Astrocyte of the cerebellum (primary cell): ENCODE results near the gene PDLIM3.

ENCODE experiments used
- DNase-seq: peaks from one replicate; pipeline ENCODE4 v3.0.0-alpha.2; 2011; ENCODE audit warnings: low read depth
- H3K4me3 ChIP-seq: 2 replicates; pipeline ENCODE4 v1.5.1; 2011; ENCODE audit warnings: mild to moderate bottlenecking, low read depth, low read length, moderate library complexity
- in situ Hi-C: cut with HindIII; loops from 2 replicates; pipeline ENCODE4 v1.10.0; 2017; ENCODE audit warnings: low sequenced_read_pairs
- TF ChIP-seq, protein P1 (sequence below): IDR thresholded peaks from 2 replicates; pipeline ENCODE4 v1.5.1; 2012; ENCODE audit warnings: low read length, low read depth, moderate library complexity, mild to moderate bottlenecking; ENCODE audit errors: missing control alignments

The PDLIM3 gene

DNA sequence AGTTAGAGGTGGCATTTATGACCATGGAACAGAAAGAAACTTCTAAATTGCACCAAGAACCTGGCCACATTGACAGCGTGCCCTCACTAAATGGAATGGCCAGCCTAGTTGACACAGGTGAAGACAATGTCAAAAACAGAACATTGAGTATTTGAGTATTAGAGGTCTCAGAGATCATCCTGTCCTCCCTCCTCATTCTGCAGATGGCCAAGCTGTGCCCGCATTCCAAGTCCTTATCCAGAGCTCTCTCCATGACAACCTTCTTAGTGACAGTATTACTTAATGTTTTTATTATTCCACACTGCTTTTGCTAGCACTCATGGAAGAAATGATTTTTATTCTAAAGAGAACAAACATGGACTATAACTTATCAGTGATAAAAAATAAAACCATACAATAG lies 53.9 kb downstream of the PDLIM3 start:
- TF ChIP-seq, protein P1, sequence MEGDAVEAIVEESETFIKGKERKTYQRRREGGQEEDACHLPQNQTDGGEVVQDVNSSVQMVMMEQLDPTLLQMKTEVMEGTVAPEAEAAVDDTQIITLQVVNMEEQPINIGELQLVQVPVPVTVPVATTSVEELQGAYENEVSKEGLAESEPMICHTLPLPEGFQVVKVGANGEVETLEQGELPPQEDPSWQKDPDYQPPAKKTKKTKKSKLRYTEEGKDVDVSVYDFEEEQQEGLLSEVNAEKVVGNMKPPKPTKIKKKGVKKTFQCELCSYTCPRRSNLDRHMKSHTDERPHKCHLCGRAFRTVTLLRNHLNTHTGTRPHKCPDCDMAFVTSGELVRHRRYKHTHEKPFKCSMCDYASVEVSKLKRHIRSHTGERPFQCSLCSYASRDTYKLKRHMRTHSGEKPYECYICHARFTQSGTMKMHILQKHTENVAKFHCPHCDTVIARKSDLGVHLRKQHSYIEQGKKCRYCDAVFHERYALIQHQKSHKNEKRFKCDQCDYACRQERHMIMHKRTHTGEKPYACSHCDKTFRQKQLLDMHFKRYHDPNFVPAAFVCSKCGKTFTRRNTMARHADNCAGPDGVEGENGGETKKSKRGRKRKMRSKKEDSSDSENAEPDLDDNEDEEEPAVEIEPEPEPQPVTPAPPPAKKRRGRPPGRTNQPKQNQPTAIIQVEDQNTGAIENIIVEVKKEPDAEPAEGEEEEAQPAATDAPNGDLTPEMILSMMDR, result no peak
- H3K4me3 ChIP-seq, result no peak overlapping the region

DNA sequence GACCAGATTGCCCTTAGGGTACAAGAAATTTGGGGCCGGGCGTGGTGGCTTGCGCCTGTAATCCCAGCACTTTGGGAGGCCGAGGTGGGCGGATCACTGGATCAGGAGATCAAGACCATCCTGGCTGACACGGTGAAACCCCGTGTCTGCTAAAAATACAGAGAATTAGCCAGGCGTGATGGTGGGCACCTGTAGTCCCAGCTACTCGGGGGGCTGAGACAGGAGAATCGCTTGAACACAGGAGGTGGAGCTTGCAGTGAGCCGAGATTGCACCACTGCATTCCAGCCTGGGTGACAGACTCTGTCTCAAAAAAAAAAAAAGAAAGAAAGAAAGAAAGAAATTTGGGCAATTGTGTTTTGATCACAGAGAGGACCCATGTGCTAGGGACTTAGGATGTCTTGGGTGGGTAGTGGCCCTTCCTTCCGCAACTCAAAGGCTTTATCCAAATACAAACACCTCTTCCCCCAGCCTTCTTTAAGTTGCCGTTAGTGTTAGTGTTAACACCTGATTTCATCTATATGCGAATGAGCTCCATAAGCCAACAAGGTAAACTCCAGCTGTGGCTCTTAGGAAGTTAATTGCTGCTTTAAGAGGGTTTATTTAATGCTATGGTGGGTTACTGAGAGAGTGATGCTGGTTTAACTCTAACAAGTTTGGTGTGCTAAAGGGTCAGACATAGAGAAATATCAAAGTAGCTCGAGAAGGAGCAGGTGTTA lies 55.1 kb downstream of the PDLIM3 start:
- no peak for DNase-seq
- TF ChIP-seq, protein P1, result no peak
- no peak overlapping the region for H3K4me3 ChIP-seq
- in situ Hi-C loops, result no loop called here

More for the DNA sequence above, 53.9 kb downstream of the PDLIM3 start:
- DNase-seq, result no peak
- in situ Hi-C loops, result no loop called here

DNA sequence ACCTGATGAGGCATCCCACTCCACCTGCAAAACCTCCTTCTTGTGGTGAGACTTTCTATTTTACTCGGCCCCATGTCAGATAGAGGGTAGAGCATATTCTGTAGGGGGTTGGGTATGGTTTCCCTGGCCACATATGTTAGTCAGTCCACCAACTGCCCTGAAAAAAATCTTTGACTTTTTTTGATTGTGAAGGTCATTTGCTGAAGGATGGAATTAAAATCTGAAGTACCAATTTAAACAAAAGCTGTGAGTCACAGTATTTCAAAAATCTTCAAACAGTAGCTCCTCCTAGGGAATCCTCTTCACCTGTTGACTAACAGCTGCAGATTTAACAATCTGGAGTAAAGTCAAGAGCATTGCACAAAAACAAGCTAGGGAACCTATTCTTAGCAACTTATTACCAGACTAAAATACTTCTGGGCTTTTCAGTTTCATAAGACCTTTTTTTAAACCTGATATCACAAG lies 55.8 kb downstream of the PDLIM3 start:
- DNase-seq, result no peak
- TF ChIP-seq, protein P1, result no peak
- in situ Hi-C loops, result no loop called here

DNA sequence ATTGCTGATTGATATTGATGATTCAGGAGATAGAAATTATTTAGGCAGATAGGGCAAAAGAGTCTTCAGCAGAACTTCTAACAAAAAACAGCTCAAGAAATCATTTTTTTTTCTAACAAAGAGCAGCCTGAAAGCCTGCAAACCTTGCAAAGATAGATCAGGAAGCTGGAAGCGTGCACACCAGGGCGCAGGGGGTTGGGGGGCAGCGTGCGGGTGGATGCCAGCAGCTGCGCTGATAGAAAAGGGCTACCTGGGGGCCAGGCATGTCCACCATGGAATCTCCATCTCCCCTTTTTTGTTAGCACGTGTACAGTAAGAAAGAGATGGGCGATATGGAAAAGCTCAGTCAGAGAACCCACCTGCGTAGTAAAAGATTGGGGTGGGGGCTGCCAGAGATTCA lies 62.1 kb downstream of the PDLIM3 start:
- TF ChIP-seq, protein P1, result no peak
- DNase-seq, result no peak
- no peak overlapping the region for H3K4me3 ChIP-seq
- in situ Hi-C loops, result no loop called here

More for the DNA sequence above, 55.8 kb downstream of the PDLIM3 start:
- no peak overlapping the region for H3K4me3 ChIP-seq

DNA sequence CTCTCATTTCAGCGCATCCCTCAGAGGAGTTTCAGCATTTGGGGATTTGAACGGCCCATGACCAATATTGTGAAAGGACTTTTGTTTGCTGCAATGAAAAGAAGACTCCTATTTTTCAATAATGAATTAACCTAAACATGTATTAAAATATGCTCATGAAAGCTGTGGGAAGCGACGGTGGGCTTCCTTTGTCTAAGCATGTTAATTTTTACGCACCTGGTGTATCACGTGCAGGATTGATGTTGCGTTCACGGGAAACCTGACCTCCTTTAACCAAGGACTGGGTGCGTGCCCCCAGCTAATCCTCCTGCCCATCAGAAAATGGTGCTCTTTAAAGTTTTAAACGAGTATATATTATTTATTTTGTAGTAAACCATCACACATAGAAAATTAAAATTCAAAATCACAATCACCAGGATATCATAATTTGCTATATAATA lies 63.2 kb downstream of the PDLIM3 start:
- H3K4me3 ChIP-seq, result peak overlapping the region; percentile 70
- no peak for DNase-seq
- in situ Hi-C loops, result no loop called here

DNA sequence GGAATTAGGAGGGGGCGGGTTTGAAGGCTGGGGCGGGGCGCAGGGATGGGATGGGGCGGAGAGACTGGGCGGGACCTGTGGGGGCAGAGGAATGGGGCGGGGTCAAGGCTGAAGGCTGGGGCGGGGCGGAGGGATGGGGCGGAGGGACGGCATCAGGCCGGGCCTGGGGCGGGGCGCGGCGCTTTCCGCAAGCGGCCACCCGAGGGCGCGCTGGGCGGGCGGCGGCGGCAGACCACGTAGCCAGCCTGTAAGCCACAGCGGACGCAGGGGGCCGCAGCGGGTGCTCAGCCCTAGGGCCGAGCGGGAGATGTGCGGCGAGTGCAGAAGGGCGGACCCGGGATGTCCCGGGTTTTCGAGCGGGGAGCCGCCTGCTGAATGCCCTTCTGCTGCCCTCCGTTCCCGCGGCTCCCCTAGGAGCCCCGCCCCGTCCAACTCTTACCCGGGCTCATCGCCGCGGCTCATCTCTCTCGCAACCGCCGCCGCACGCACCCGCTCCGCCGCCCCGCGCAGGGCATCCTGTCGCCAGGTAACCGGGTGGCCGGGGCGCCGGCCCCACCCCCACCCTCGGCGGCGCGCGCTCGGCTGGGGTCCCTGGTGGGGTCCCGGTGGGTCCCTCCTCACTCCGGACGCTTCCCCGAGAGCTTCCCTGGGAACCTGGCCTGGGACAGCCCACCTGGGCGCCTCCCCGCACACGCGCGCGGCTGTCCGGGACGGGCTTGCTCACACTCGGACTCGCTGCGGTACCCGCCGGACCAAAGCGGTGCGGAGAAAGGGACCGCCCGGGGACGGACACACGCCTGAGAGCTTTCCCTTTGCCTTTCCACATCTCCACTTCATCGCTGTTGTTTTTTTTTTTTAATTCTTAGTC lies 63.8 kb downstream of the PDLIM3 start, which contains the start of gene CCDC110:
Gene CCDC110, minus strand, starts transcription at position 499 of the 868 bp plus-strand sequence. Its CDS starts 50 bp downstream, at position 449.
- H3K4me3 ChIP-seq, result peak within 1 kb of the TSS; percentile 71
- in situ Hi-C loops, result no loop called here
- TF ChIP-seq, protein P1, result peak; percentile 38
- DNase-seq, result peak; percentile 86

More for the DNA sequence above, 63.2 kb downstream of the PDLIM3 start:
- TF ChIP-seq, protein P1, result no peak
